ENCODE data around the gene PLSCR1.

PLSCR1 gene

DNA sequence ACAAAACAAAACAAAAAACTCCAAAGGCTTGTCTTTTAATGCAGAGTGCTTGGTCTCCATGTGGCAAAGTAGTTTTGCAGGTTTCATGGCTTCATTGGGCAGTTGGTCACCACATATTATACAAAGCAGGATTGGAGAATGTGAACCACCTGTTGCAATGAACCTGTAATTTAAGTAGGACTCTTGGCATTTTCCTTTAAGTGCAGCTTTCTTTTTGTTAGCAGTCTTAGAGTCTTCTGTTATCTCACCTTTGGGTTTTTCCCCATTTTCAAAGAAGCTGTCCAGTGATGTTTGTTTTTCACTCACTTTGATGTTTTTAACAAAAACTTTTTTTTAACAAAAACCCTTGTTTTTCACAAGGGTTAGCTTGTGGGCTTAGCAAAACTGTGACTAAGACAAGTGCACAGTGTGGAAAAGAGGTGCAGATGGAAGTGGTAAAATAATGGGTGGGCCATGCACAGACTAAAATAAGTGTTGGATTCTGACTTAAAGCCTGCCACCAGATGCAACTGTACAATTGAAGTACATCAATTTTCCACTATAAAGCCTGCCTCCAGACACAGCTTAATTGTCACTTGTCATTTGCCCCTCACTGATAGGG lies 2.9 kb upstream of the PLSCR1 start:
- TF ChIP-seq, protein P1, sequence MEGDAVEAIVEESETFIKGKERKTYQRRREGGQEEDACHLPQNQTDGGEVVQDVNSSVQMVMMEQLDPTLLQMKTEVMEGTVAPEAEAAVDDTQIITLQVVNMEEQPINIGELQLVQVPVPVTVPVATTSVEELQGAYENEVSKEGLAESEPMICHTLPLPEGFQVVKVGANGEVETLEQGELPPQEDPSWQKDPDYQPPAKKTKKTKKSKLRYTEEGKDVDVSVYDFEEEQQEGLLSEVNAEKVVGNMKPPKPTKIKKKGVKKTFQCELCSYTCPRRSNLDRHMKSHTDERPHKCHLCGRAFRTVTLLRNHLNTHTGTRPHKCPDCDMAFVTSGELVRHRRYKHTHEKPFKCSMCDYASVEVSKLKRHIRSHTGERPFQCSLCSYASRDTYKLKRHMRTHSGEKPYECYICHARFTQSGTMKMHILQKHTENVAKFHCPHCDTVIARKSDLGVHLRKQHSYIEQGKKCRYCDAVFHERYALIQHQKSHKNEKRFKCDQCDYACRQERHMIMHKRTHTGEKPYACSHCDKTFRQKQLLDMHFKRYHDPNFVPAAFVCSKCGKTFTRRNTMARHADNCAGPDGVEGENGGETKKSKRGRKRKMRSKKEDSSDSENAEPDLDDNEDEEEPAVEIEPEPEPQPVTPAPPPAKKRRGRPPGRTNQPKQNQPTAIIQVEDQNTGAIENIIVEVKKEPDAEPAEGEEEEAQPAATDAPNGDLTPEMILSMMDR (IDR thresholded peaks at IDR 0.05; ENCODE audit: low read depth, low read length): no peak
- Histone ChIP-seq H3K27me3 (ENCODE audit: insufficient read depth, low read depth, severe bottlenecking) (no peaks in the 10 kb centered on the region), H3K4me3 (ENCODE audit: low read depth, low read length) (no peak overlapping the region), H3K27ac (no peak overlapping the region), H3K9me3 (ENCODE audit: severe bottlenecking) (no peaks in the 10 kb centered on the region), H3K36me3 (no peaks in the 10 kb centered on the region; the same call in 1 of the 2 replicates)
- no peak for DNase-seq

DNA sequence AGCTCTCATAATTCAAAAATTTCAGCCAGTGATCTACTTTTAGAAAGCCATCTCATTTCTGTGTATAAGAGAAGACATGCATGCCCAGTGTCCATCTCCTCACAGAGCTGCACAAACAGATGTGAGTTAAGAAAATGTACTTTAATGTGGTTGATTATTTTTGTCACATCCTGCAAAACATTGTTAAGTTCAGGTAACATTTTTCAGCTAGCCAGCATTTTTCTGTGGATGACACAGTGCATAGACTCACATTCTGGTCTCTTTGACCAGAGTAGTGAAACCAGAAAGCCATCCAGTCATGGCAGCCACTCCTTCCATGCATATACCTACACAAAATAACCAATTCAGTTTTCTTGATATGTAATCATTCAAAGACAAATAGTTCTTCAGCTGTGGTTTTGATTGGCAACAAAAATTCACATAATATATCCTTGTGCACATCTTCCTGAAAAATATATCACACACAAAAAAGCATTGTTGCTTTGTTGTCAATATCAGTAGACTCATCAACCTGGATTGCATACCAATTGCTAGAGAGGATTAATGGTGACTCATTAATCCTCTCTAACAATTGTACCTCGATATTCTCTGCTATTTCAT lies 2.1 kb upstream of the PLSCR1 start:
- Histone ChIP-seq H3K27me3 (ENCODE audit: insufficient read depth, low read depth, severe bottlenecking) (no peaks in the 10 kb centered on the region), H3K36me3 (no peaks in the 10 kb centered on the region; the same call in 1 of the 2 replicates), H3K27ac (no peak overlapping the region), H3K4me3 (ENCODE audit: low read depth, low read length) (no peak overlapping the region), H3K9me3 (ENCODE audit: severe bottlenecking) (no peaks in the 10 kb centered on the region)
- DNase-seq: no peak
- TF ChIP-seq, protein P1 (IDR thresholded peaks at IDR 0.05; ENCODE audit: low read depth, low read length): no peak

GRCh38 chr3:146544929-146545528 lies 622 bp upstream of the PLSCR1 start:
- H3K36me3 ChIP-seq: no peaks in the 10 kb centered on the region; the same call in 1 of the 2 replicates
- H3K9me3 ChIP-seq (ENCODE audit: severe bottlenecking): no peaks in the 10 kb centered on the region
- H3K4me3 ChIP-seq (ENCODE audit: low read depth, low read length): peak overlapping the region; percentile 70
- no peaks in the 10 kb centered on the region for H3K27me3 ChIP-seq (ENCODE audit: insufficient read depth, low read depth, severe bottlenecking)
- TF ChIP-seq, protein P1 (IDR thresholded peaks at IDR 0.05; ENCODE audit: low read depth, low read length): no peak
- DNase-seq: no peak
- H3K27ac ChIP-seq: peak overlapping the region; percentile 71

DNA sequence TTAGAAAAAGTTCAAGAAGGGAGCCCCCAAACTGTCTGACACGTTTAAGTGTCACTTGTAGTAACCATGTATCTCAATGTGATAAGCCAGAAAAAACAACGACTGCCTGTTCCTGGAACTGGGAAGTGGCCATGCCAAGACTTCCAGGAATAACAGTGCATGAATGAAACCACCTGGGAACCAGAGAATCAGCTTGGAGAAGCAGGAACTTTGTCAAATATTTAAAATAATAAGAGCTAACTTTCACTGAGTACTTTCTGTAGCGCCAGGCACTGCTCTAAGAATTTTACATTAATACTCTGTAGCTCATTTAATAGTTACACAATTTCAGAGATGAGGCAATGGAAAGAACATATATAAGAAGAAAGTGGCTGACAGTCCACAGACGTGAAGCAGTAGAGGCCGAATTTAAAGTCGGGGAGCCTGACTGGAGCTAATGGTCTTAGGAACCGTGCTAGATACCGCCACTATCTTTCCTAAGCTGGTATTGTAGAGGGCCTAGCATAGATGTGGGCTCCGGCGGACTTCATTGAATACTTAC lies 876 bp downstream of the PLSCR1 start:
- DNase-seq: no peak
- H3K27me3 ChIP-seq (ENCODE audit: insufficient read depth, low read depth, severe bottlenecking): no peaks in the 10 kb centered on the region
- H3K4me3 ChIP-seq (ENCODE audit: low read depth, low read length): peak overlapping the region; percentile 70
- no peaks in the 10 kb centered on the region; the same call in none of the 2 replicates for H3K36me3 ChIP-seq
- H3K27ac ChIP-seq: no peak overlapping the region
- peaks cover 3% of the 10 kb centered on the region for H3K9me3 ChIP-seq (ENCODE audit: severe bottlenecking)
- TF ChIP-seq, protein P1 (IDR thresholded peaks at IDR 0.05; ENCODE audit: low read depth, low read length): no peak

DNA sequence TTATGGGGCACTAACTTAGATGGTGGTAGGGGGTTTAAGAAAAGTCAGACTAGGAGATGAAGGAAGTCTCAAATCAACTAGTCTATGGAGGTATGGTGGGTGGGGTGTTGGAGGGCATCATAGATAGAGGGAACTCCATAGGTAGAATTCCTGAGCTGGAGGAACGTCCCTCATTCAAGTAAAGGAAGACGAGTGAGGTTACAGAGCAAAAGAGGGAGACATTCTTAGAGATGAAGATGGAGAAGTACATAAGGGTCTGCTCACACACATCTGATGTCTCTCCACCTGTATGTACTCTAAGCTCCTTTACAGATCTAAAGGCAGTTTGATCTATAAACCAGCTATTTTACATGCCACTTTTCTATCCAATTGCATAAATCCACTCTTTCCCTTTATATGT lies 1.4 kb downstream of the PLSCR1 start:
- Histone ChIP-seq H3K9me3 (ENCODE audit: severe bottlenecking) (peaks cover 3% of the 10 kb centered on the region), H3K4me3 (ENCODE audit: low read depth, low read length) (no peak overlapping the region), H3K27me3 (ENCODE audit: insufficient read depth, low read depth, severe bottlenecking) (no peaks in the 10 kb centered on the region), H3K27ac (no peak overlapping the region), H3K36me3 (no peaks in the 10 kb centered on the region; the same call in none of the 2 replicates)
- TF ChIP-seq, protein P1 (IDR thresholded peaks at IDR 0.05; ENCODE audit: low read depth, low read length): no peak
- no peak for DNase-seq

Measured in WERI-Rb-1 (cell line).